Endothelial cell of umbilical vein (primary cell): ENCODE data around the gene SLC30A1.

Source experiments
- CTCF ChIP-seq, 2 donors: IDR thresholded peaks; 1 replicate in 1 of 2; 2 replicates in 1 of 2; pipeline ENCODE4 v1.5.1; 2011; ENCODE audit warnings: low read length in 2 of 2, mild to moderate bottlenecking in 2 of 2, moderate library complexity in 2 of 2, control low read depth in 1 of 2, inconsistent platforms in 1 of 2, low read depth in 1 of 2; ENCODE audit not compliant: insufficient read depth in 1 of 2; ENCODE audit errors: extremely low read depth in 1 of 2
- POLR2A ChIP-seq: IDR thresholded peaks from 2 replicates; pipeline ENCODE4 v1.6.1; 2012; ENCODE audit warnings: low read depth, mild to moderate bottlenecking, control low read depth, low read length

GRCh38 chr1:211613951-211614350 lies 35.0 kb upstream of the SLC30A1 start:
- TF ChIP-seq POLR2A = no peak
- TF ChIP-seq CTCF (IDR thresholded peaks at IDR 0.05; ENCODE audit: extremely low read depth in 1 of 2, insufficient read depth in 1 of 2, low read depth in 1 of 2, low read length in 2 of 2) = no peak
